Measurements from ENCODE around the gene ACBD3. TPM values are rescaled to one million over a fixed set of nuclear protein-coding genes. Genes with fewer than 3 reads are reported as not detected.

The ACBD3 gene
- total and polyA plus RNA-seq, 4 donors, result 33.5 to 59.5 (median 41.0) TPM

Small RNA genes within 50 kb of the gene (small RNA-seq; reads per million reads assigned to genes)
- not detected for gene AL512343.1 (ENCODE audit: low replicate concordance)

Other genes with a start within 250 kb of the ACBD3 start
- gene LEFTY2, start 245.5 kb downstream of the ACBD3 start, total RNA-seq, result under 1 TPM; 0.40 to 0.44 TPM
- gene LEFTY2, start 245.5 kb downstream of the ACBD3 start, polyA plus RNA-seq (ENCODE audit: insufficient read length in 2 of 2), result under 1 TPM; 0.25 to 0.56 TPM
- gene SDE2, start 187.4 kb downstream of the ACBD3 start, total RNA-seq, result 10 to 100 TPM; 20.6 to 44.2 TPM
- gene SDE2, start 187.4 kb downstream of the ACBD3 start, polyA plus RNA-seq (ENCODE audit: insufficient read length in 2 of 2), result 10 to 100 TPM; 15.4 to 15.5 TPM
- gene H3-3A, start 124.0 kb downstream of the ACBD3 start, total RNA-seq, result 100 to 1,000 TPM; 314 to 497 TPM
- gene H3-3A, start 124.0 kb downstream of the ACBD3 start, polyA plus RNA-seq (ENCODE audit: insufficient read length in 2 of 2), result 100 to 1,000 TPM; 779 to 959 TPM
- under 1 TPM; 0.22 to 0.50 TPM for gene MIXL1, start 36.9 kb upstream of the ACBD3 start, total RNA-seq
- 1 to 10 TPM in 1 of 2 donors, under 1 TPM in 1; 0.92 to 1.1 TPM for gene MIXL1, start 36.9 kb upstream of the ACBD3 start, polyA plus RNA-seq (ENCODE audit: insufficient read length in 2 of 2)
- 1 to 10 TPM; 8.3 to 9.6 TPM for gene LIN9, start 122.4 kb upstream of the ACBD3 start, total RNA-seq
- gene LIN9, start 122.4 kb upstream of the ACBD3 start, polyA plus RNA-seq (ENCODE audit: insufficient read length in 2 of 2), result 1 to 10 TPM; 6.2 to 6.9 TPM
- gene PARP1, start 221.4 kb upstream of the ACBD3 start, total RNA-seq, result 100 to 1,000 TPM; 106 to 156 TPM
- gene PARP1, start 221.4 kb upstream of the ACBD3 start, polyA plus RNA-seq (ENCODE audit: insufficient read length in 2 of 2), result 100 to 1,000 TPM; 123 to 131 TPM